ACHN (cell line): ENCODE results near the gene OR10X1.

Experiments used
- DNase-seq: peaks from one replicate; pipeline ENCODE4 v3.0.0-alpha.2; 2015
- in situ Hi-C: cut with HindIII; loops from 2 replicates; pipeline ENCODE4 v1.10.0; 2017; ENCODE audit warnings: low sequenced_read_pairs, low pct_ligation_motif_present, low pct_unique_long_range_greater_than_20kb

Gene OR10X1

GRCh38 chr1:158579733-158580132, at the start of gene OR10X1:
TSS of gene OR10X1 (minus strand) at chr1:158579899. CDS start at chr1:158579899, 0 bp downstream.
- DNase-seq = no peak
- in situ Hi-C loops = no loop called here

DNA sequence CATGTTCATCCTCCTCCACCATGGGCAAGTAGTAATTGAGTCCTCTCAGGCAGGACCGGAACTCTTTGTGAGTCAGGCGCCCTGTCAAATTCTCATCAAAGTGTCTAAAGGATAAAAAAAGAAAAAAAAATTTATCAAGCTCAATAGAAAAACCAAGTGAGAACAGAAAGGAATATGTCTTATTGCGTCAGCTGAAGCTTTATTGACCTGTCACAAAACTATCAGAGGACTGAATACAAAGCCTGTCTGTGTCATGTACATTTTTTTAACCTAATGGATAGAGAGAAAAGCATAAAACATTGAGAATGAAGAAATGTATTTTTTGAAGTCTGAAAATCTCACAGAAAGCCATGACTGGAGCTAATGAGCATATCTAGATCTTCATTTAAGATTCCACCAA, 34.1 kb upstream of the OR10X1 start:
- in situ Hi-C loops = no loop called here

GRCh38 chr1:158611916-158612315, 32.2 kb upstream of the OR10X1 start:
- in situ Hi-C loops = no loop called here
- DNase-seq = no peak

More for the DNA sequence above, 34.1 kb upstream of the OR10X1 start:
- no peak for DNase-seq

DNA sequence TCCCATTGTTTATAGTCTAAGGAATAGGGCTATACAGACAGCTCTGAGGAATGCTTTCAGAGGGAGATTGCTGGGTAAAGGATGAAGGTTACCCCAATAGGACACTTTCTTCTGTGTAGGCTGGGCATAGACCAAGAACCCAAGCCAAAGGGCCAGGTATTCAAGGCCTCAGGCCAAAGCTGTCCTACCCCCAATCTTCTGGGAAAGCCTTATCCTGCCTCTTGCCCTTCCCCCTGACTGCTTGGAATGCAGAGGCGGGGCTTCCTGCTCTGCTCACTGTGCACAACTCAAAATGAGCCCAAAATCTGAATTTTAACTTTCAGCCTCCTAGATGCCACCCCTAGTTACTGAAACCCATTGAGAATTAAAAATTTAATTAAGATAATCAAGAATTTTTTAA, 27.6 kb upstream of the OR10X1 start:
- no peak for DNase-seq
- in situ Hi-C loops = no loop called here

DNA sequence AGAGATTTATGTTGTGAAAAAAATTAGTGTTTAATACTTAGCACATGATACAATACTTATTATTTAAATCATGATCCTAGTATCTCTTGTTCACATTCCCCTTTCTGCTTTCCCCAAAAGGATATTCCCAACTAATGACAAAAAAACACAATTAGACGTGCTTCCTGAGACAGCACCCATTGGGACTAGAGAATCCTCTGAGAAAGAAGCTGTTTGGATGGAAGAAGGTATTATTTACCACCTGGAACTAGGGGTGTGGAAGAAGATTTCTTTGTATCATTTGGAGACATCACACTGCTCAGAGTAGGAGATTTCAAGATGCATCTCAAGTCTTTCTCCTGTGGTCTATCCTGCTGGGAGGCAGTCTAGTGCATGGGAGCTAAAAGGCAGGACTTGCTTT, 25.3 kb upstream of the OR10X1 start, which contains the start of gene OR10Z1:
OR10Z1 (plus strand) TSS at position 301 of the 400 bp plus-strand sequence. CDS start 1,171 bp downstream, outside the sequence.
- no peak for DNase-seq
- in situ Hi-C loops = no loop called here

DNA sequence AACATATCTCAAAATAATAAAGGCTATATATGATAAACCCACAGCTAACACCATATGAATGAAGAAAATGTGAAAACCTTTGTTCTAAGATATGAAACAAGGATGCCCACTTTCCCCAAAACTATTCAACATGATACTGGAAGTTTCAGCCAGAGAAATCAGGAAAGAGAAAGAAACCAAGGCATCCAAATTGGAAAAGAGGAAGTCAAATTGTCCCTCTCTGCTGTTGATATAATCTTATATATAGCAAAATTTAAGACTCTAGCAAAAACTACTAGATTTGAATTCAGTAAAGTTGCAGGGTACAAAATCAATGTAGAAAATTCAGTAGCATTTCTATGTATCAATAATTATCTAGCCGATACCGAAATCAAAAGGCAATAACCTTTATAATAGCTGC, 21.0 kb upstream of the OR10X1 start:
- in situ Hi-C loops = no loop called here
- no peak for DNase-seq

DNA sequence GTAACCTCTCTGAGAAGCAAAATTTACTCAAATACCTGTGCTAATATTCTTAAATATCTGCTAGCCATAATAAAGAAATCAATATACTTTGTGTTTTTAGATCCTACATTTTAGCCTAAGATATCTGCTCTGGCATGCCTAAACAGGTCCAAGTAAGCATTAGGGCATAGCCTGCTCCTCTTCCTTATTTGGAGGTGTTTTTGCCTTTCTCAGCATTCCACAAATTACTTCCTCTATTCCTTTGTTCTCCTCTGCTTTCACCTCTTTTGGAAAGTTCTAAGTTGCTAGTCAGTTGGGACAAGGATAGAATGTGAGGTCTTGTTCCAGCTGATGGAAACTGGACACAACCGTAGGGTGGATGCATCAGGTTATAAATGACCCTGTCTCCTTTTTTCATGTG, 7.2 kb upstream of the OR10X1 start:
- in situ Hi-C loops = no loop called here
- DNase-seq = no peak

GRCh38 chr1:158583962-158584361, 4.3 kb upstream of the OR10X1 start:
- DNase-seq = no peak
- in situ Hi-C loops = no loop called here

GRCh38 chr1:158577561-158577960, 2.1 kb downstream of the OR10X1 start:
- in situ Hi-C loops = no loop called here
- no peak for DNase-seq

DNA sequence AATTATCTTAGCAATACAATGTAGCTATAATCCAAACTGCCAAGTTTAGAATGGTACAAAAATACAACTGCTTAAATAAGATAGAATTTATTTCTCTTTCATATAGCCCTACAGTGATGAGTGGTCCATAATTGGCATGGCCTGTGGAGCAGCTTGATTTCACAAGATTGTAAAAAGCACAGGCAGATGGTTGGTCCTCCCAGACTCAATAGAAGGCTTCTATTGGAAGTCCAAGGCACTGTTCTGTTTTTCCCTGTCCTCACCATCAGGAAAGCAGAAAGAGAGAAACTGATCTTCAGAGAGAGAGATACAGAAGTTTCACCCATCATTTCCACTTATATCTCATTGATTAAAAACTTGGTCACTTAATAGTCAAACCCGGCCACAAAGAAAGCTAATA, 7.5 kb downstream of the OR10X1 start:
- in situ Hi-C loops = no loop called here
- DNase-seq = no peak

DNA sequence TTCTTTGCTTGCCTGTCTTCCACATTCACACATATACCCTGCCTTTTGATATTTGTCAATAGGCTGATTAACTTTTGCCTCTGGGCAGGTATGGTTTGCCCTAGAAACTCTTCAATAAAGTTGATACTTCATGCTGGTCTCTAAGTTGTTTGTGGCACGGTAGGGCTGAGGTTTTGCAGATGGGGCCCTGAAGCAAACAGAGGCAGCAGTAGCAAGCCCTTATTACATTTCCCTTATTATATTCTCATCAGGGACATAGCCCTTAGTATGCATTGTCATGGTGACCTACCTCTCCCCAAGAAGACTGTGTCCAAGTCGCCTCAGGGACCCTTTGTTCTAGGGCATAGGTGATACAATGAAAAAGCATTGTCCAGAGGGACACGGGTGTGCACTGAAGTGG, 9.2 kb downstream of the OR10X1 start, which contains the start of gene OR6P1:
OR6P1 (minus strand) TSS at position 101 of the 400 bp plus-strand sequence. CDS start 6,976 bp downstream, outside the sequence.
- no peak for DNase-seq
- in situ Hi-C loops = no loop called here

- no peak for DNase-seq
- in situ Hi-C loops = no loop called here
Measured at GRCh38 chr1:158564608-158565007, 15.1 kb downstream of the OR10X1 start.

DNA sequence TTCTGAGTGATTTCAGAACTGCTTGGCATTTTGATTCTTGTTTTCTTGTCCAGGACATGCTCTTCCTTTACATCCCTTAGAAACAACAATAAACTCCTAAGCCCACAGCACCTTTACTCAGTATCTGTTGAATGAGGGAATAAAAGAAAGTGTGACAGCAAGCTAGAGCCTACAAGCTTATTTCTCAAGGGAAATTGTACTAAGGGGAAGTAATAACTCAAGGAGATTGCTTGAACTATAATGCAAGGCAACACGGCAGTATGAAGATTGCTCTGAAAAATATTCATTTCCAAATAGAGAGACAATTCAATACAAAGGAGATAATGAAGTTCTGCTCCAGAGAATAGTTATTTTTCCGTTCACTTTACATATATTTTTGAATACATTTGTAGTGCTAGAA, 15.8 kb downstream of the OR10X1 start:
- no peak for DNase-seq
- in situ Hi-C loops = no loop called here

- in situ Hi-C loops = no loop called here
- no peak for DNase-seq
Measured at GRCh38 chr1:158559696-158560095, 20.0 kb downstream of the OR10X1 start.

DNA sequence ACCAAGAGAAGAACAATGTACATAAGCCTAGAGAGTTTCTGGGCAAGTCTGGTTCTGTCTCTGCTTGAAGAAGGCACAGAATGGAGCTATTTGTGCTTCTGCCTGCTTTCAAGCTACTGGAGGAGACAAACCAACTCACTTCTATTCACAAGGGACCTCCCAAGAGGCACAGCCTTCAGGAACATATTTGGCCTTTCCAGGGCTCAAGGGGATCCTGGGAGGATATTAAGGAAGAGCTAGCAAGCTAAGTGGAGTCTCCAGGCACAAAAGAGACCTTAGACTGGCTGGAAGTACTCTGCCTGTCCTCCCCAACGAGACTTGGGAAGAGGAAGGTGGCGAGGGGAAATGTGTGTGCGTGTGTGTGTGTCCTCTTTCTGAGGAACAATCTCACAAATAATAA, 25.3 kb downstream of the OR10X1 start, which contains the start of gene OR6Y1:
OR6Y1 (minus strand) TSS at position 54 of the 400 bp plus-strand sequence. CDS start 6,300 bp downstream, outside the sequence.
- DNase-seq = no peak
- in situ Hi-C loops = no loop called here

GRCh38 chr1:158552296-158552695, 27.4 kb downstream of the OR10X1 start:
- no peak for DNase-seq
- in situ Hi-C loops = no loop called here

DNA sequence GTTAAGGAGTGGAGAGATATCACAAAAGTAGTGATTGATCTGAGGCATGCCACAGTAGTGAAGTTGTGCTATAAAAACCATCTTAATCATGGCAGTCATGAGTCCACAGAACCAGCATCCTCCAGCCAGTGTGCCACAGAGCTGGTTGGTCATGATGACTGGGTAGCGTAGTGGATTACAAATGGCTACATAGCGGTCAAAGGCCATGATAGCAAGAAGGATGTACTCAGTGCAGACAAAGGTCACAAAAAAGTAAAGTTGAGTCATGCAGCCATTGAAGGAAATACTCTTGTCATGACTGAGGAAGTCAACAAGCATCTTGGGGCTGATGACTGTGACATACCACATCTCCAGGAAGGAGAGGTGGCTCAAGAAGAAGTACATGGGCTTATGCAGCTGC, 32.2 kb downstream of the OR10X1 start:
- no peak for DNase-seq
- in situ Hi-C loops = no loop called here

- in situ Hi-C loops = no loop called here
- DNase-seq = no peak
Measured at GRCh38 chr1:158537609-158538008, 42.1 kb downstream of the OR10X1 start.

DNA sequence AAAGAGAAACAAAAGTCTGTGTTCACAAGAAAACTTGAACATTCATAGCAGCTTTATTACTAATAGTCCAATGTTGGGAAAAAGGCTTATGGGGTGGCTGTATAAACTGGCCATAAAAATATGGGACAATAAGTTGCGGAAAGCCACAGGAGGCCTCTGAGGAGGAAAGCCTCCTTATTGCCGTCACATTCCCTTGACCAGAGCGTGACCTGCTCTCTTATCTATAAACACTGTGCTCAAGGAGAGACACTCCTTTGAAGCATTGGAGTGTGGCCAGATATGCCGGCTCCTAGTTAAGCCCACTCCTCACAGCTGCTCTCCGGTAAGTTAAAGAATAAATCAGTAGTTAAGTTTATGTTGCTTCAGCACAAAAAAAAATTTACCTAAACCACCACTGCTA, 45.2 kb downstream of the OR10X1 start:
- in situ Hi-C loops = no loop called here
- no peak for DNase-seq
